ENCODE results near the gene TXNDC8. TPM values are rescaled to one million over a fixed set of nuclear protein-coding genes. Genes with fewer than 3 reads are reported as not detected.

TXNDC8 gene
- total and polyA plus RNA-seq, 2 of the 13 experiments (the other 11 are each of a cell fraction or from before 2014, with no cell fraction given), result not detected

- TF ChIP-seq, protein P1, sequence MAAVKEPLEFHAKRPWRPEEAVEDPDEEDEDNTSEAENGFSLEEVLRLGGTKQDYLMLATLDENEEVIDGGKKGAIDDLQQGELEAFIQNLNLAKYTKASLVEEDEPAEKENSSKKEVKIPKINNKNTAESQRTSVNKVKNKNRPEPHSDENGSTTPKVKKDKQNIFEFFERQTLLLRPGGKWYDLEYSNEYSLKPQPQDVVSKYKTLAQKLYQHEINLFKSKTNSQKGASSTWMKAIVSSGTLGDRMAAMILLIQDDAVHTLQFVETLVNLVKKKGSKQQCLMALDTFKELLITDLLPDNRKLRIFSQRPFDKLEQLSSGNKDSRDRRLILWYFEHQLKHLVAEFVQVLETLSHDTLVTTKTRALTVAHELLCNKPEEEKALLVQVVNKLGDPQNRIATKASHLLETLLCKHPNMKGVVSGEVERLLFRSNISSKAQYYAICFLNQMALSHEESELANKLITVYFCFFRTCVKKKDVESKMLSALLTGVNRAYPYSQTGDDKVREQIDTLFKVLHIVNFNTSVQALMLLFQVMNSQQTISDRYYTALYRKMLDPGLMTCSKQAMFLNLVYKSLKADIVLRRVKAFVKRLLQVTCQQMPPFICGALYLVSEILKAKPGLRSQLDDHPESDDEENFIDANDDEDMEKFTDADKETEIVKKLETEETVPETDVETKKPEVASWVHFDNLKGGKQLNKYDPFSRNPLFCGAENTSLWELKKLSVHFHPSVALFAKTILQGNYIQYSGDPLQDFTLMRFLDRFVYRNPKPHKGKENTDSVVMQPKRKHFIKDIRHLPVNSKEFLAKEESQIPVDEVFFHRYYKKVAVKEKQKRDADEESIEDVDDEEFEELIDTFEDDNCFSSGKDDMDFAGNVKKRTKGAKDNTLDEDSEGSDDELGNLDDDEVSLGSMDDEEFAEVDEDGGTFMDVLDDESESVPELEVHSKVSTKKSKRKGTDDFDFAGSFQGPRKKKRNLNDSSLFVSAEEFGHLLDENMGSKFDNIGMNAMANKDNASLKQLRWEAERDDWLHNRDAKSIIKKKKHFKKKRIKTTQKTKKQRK (IDR thresholded peaks at IDR 0.05; ENCODE audit: low read length), result no peak
- no peak; the same call in 1 of the 2 replicates for TF ChIP-seq ZNF780A (CRISPR knock-in tag; IDR thresholded peaks at IDR 0.05)
- TF ChIP-seq ZNF891 (CRISPR knock-in tag; IDR thresholded peaks at IDR 0.05), result peak; percentile 57; the same call in 1 of the 2 replicates
- TF ChIP-seq ZNF331 (CRISPR knock-in tag; IDR thresholded peaks at IDR 0.05), result no peak
- TF ChIP-seq ZFP36 (IDR thresholded peaks at IDR 0.05; ENCODE audit: borderline replicate concordance, low read depth, low read length, partially characterized antibody), result no peak
- TF ChIP-seq KAT8 (CRISPR knock-in tag; IDR thresholded peaks at IDR 0.05), result peak; percentile 12; the same call in 1 of the 2 replicates
- TF ChIP-seq ZNF326 (CRISPR knock-in tag; IDR thresholded peaks at IDR 0.05; ENCODE audit: borderline replicate concordance), result 0 out of 2 replicates have a peak, but pooled peaks have one; percentile 31
- TF ChIP-seq PITX1 (CRISPR knock-in tag; IDR thresholded peaks at IDR 0.05), result no peak
- TF ChIP-seq CREB1 (IDR thresholded peaks at IDR 0.05), result no peak
- no peak for TF ChIP-seq CREB1 (CRISPR knock-in tag; IDR thresholded peaks at IDR 0.05)
- 0 out of 2 replicates have a peak, but pooled peaks have one; percentile 55 for TF ChIP-seq ZBTB42 (CRISPR knock-in tag; IDR thresholded peaks at IDR 0.05)
- TF ChIP-seq, protein P2, sequence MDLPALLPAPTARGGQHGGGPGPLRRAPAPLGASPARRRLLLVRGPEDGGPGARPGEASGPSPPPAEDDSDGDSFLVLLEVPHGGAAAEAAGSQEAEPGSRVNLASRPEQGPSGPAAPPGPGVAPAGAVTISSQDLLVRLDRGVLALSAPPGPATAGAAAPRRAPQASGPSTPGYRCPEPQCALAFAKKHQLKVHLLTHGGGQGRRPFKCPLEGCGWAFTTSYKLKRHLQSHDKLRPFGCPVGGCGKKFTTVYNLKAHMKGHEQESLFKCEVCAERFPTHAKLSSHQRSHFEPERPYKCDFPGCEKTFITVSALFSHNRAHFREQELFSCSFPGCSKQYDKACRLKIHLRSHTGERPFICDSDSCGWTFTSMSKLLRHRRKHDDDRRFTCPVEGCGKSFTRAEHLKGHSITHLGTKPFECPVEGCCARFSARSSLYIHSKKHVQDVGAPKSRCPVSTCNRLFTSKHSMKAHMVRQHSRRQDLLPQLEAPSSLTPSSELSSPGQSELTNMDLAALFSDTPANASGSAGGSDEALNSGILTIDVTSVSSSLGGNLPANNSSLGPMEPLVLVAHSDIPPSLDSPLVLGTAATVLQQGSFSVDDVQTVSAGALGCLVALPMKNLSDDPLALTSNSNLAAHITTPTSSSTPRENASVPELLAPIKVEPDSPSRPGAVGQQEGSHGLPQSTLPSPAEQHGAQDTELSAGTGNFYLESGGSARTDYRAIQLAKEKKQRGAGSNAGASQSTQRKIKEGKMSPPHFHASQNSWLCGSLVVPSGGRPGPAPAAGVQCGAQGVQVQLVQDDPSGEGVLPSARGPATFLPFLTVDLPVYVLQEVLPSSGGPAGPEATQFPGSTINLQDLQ (CRISPR knock-in tag; IDR thresholded peaks at IDR 0.05), result no peak
- TF ChIP-seq E2F2 (CRISPR knock-in tag; IDR thresholded peaks at IDR 0.05; ENCODE audit: borderline replicate concordance), result no peak
- TF ChIP-seq SALL1 (CRISPR knock-in tag; IDR thresholded peaks at IDR 0.05), result peak; percentile 69
- 0 out of 2 replicates have a peak, but pooled peaks have one; percentile 37 for TF ChIP-seq KLF15 (CRISPR knock-in tag; IDR thresholded peaks at IDR 0.05; ENCODE audit: borderline replicate concordance)
- no peak for TF ChIP-seq TCF7 (IDR thresholded peaks at IDR 0.05; ENCODE audit: low read depth)
- peak; percentile 51 for TF ChIP-seq REL (CRISPR knock-in tag; conservative IDR thresholded peaks at IDR 0.05)
- peak; percentile 37 for TF ChIP-seq MEIS2 (CRISPR knock-in tag; IDR thresholded peaks at IDR 0.05)
- TF ChIP-seq ZFP36L2 (CRISPR knock-in tag; IDR thresholded peaks at IDR 0.05), result no peak
- no peak for TF ChIP-seq HDAC2 (CRISPR knock-in tag; IDR thresholded peaks at IDR 0.05)
- TF ChIP-seq JDP2 (CRISPR knock-in tag; IDR thresholded peaks at IDR 0.05; ENCODE audit: borderline replicate concordance), result no peak
- TF ChIP-seq, protein P3, sequence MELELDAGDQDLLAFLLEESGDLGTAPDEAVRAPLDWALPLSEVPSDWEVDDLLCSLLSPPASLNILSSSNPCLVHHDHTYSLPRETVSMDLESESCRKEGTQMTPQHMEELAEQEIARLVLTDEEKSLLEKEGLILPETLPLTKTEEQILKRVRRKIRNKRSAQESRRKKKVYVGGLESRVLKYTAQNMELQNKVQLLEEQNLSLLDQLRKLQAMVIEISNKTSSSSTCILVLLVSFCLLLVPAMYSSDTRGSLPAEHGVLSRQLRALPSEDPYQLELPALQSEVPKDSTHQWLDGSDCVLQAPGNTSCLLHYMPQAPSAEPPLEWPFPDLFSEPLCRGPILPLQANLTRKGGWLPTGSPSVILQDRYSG (CRISPR knock-in tag; IDR thresholded peaks at IDR 0.05), result no peak
- no peak for TF ChIP-seq CHD2 (IDR thresholded peaks at IDR 0.05; ENCODE audit: low read depth, low read length)
Measured at GRCh38 chr9:110256380-110257096, 81.1 kb downstream of the TXNDC8 start, which contains the start of gene TXN (continued).

Data from HepG2 (cell line).